ENCODE measurements around the gene TMEM163.

The TMEM163 gene

DNA sequence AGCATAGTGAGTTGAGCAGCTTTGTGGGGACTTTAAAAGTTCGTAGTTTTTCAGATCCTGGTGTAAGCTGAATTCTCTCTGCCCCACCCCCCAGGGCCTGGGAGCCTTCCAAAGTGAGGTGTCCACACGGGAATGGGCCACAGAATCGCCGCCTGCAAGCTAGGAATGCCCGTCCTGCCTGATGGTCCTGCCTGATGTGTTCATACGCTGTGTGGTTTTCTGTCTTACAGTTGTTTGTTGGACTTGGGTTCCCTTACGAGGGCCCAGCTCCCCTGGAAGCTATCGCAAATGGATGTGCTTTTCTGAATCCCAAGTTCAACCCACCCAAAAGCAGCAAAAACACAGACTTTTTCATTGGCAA, 306.2 kb downstream of the TMEM163 start:
- Histone ChIP-seq H3K4me3 (ENCODE audit: low read depth, low read length) (no peak overlapping the region), H3K27me3 (replicated peaks) (no peaks in the 10 kb centered on the region), H3K27ac (no peak overlapping the region), H3K36me3 (replicated peaks) (no peaks in the 10 kb centered on the region)
- no peak for DNase-seq
- TF ChIP-seq, protein P1, sequence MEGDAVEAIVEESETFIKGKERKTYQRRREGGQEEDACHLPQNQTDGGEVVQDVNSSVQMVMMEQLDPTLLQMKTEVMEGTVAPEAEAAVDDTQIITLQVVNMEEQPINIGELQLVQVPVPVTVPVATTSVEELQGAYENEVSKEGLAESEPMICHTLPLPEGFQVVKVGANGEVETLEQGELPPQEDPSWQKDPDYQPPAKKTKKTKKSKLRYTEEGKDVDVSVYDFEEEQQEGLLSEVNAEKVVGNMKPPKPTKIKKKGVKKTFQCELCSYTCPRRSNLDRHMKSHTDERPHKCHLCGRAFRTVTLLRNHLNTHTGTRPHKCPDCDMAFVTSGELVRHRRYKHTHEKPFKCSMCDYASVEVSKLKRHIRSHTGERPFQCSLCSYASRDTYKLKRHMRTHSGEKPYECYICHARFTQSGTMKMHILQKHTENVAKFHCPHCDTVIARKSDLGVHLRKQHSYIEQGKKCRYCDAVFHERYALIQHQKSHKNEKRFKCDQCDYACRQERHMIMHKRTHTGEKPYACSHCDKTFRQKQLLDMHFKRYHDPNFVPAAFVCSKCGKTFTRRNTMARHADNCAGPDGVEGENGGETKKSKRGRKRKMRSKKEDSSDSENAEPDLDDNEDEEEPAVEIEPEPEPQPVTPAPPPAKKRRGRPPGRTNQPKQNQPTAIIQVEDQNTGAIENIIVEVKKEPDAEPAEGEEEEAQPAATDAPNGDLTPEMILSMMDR (IDR thresholded peaks at IDR 0.05; ENCODE audit: low read depth, low read length, missing control alignments), result no peak
- in situ Hi-C loops (cut with HindIII; ENCODE audit: low pct_ligation_motif_present, low sequenced_read_pairs), result no loop called here

DNA sequence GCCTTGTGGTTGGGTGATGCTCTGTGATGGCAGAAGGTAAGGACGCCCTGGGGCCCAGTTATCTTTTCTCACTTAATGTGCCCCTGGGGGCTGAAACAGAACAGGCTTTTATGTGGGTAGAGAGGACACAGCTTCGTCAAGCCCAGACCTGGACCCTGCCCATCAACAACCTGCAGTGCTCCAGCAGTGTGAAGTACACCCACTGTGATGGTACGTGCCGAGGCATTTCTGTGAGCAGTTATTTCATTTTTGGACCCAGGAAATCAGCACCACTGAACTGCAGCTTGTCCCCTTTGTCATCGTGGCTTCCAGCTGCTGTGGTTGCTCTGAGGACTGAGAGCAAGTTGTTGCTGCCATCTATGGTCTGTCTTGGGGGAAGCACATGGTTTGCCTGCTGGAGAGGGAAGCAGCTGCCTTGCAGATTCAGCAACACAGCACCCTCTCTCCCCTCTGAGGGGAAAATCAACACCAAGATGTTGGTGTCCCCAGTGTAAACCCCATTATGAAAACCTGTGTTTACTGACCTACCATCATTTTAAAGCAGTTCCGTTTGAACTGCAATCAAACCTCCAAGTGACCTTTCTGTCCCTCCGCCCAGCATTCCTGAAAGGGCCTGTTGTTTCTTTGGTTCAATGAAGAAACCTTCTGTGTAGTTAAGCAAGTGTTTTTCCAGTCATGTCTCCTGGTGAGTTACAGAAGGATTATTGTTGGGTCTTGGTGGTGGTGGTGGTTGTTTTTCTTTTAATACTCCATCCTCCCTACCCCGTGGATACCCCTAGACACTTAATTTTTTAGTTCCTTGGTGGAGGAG, 306.8 kb downstream of the TMEM163 start:
- Histone ChIP-seq H3K36me3 (replicated peaks) (no peaks in the 10 kb centered on the region), H3K27ac (no peak overlapping the region), H3K4me3 (ENCODE audit: low read depth, low read length) (no peak overlapping the region), H3K27me3 (replicated peaks) (no peaks in the 10 kb centered on the region)
- peak; percentile 74 for DNase-seq
- in situ Hi-C loops (cut with HindIII; ENCODE audit: low pct_ligation_motif_present, low sequenced_read_pairs), result no loop called here
- TF ChIP-seq, protein P1 (IDR thresholded peaks at IDR 0.05; ENCODE audit: low read depth, low read length, missing control alignments), result peak; percentile 86

DNA sequence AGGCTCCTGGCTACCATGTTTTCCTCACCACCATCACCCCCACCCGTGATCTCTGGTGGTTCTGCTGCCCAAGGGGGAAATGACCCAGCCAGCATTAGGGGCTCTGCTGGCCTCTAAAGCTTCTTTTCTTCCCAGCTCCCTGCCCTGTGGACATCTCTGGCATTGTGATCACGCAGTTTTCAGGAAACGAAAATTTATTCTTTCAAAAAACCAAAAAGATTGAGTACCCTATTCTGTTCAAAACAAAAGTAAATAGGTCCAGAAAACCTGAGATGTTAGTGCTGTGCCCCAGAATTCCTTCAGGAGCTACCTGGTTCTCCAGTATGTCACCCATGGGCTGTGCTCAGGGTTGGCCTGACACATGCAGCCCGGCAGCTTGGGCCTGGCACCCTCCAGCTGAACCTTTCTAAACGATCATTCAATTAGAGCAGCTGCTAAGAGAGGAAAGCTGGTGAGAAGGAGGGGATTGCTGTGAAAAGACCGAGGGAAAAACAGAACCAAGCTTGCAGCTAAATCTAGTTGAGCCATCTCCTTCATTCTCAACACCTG, 307.4 kb downstream of the TMEM163 start:
- TF ChIP-seq, protein P1 (IDR thresholded peaks at IDR 0.05; ENCODE audit: low read depth, low read length, missing control alignments), result no peak
- Histone ChIP-seq H3K36me3 (replicated peaks) (no peaks in the 10 kb centered on the region), H3K27ac (peak overlapping the region; percentile 23), H3K27me3 (replicated peaks) (no peaks in the 10 kb centered on the region), H3K4me3 (ENCODE audit: low read depth, low read length) (no peak overlapping the region)
- no peak for DNase-seq
- in situ Hi-C loops (cut with HindIII; ENCODE audit: low pct_ligation_motif_present, low sequenced_read_pairs), result no loop called here

DNA sequence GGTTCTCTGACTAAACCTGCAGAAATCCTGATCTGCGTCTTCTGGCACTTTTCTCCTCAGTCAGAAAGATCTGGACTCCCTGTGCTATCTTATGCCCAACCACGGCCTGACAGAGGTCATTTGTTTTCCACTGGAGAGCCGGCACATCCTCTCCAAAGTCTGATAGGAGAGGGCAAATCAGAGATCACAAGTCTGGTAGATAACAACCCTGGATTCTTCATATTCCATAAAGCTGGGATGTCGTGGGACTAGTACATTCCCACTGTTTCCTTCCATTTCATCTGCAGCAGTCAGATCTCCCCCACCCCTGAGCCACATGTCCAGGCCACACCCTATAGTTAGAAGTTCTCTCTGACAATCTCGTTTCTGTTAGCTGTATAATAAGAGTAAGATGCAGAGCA, 308.0 kb downstream of the TMEM163 start:
- in situ Hi-C loops (cut with HindIII; ENCODE audit: low pct_ligation_motif_present, low sequenced_read_pairs), result no loop called here
- Histone ChIP-seq H3K27me3 (replicated peaks) (no peaks in the 10 kb centered on the region), H3K27ac (peak overlapping the region; percentile 23), H3K36me3 (replicated peaks) (no peaks in the 10 kb centered on the region), H3K4me3 (ENCODE audit: low read depth, low read length) (no peak overlapping the region)
- TF ChIP-seq, protein P1 (IDR thresholded peaks at IDR 0.05; ENCODE audit: low read depth, low read length, missing control alignments), result no peak
- DNase-seq, result peak; percentile 66

DNA sequence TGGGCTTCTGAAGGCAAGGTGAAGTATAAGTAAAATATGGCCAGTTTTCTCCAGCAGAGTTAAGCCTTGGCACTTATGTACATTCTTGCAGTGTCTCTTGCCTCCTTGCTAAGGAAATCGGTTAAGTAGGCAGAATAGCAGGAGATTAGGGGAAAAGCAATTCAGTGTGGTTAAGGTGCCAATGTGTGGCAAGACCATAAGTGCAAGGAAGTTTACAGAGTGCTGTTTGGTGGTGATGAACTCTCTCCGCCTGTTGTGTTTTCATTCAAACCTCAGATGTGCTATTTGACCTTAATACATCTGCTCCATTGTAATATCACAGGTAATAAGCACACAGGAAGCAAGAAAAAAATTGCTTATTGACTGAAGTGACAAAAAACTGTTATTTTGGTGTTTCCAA, 308.8 kb downstream of the TMEM163 start:
- Histone ChIP-seq H3K27ac (peak overlapping the region; percentile 21), H3K36me3 (replicated peaks) (no peaks in the 10 kb centered on the region), H3K4me3 (ENCODE audit: low read depth, low read length) (no peak overlapping the region), H3K27me3 (replicated peaks) (no peaks in the 10 kb centered on the region)
- DNase-seq, result no peak
- TF ChIP-seq, protein P1 (IDR thresholded peaks at IDR 0.05; ENCODE audit: low read depth, low read length, missing control alignments), result no peak
- in situ Hi-C loops (cut with HindIII; ENCODE audit: low pct_ligation_motif_present, low sequenced_read_pairs), result no loop called here

Data from brain microvascular endothelial cell (primary cell).